ENCODE measurements around the gene WFDC1.

The WFDC1 gene

GRCh38 chr16:84294531-84295142 lies at the start of gene WFDC1:
WFDC1 (plus strand) TSS chr16:84294878; CDS start chr16:84294972, 94 bp downstream.
- H3K4me3 ChIP-seq, result peak within 1 kb of the TSS in 2 of 7 experiments; percentile 6 to 17
- H3K27ac ChIP-seq, result peak within 1 kb of the TSS in 2 of 21 experiments; percentile 8 to 34

- no peak overlapping the region for H3K27ac ChIP-seq
- H3K4me3 ChIP-seq, result no peak overlapping the region
These were observed 48.6 kb upstream of the WFDC1 start for GRCh38 chr16:84245956-84246678.

- Histone ChIP-seq H3K4me3 (no peak overlapping the region), H3K27ac (no peak overlapping the region)
These were observed 48.0 kb upstream of the WFDC1 start for GRCh38 chr16:84246679-84247077.

GRCh38 chr16:84247331-84247730 lies 47.3 kb upstream of the WFDC1 start:
- H3K27ac ChIP-seq, result no peak overlapping the region
- no peak overlapping the region for H3K4me3 ChIP-seq

- no peak overlapping the region for H3K27ac ChIP-seq
- no peak overlapping the region for H3K4me3 ChIP-seq
These were observed 46.8 kb upstream of the WFDC1 start for GRCh38 chr16:84247844-84248243.

- Histone ChIP-seq H3K27ac (no peak overlapping the region), H3K4me3 (no peak overlapping the region)
These were observed 42.5 kb upstream of the WFDC1 start for GRCh38 chr16:84252184-84252583.

GRCh38 chr16:84253173-84253572 lies 41.5 kb upstream of the WFDC1 start:
- Histone ChIP-seq H3K27ac (no peak overlapping the region), H3K4me3 (no peak overlapping the region)

GRCh38 chr16:84254062-84254461 lies 40.6 kb upstream of the WFDC1 start:
- Histone ChIP-seq H3K27ac (no peak overlapping the region), H3K4me3 (no peak overlapping the region)

- no peak overlapping the region for H3K4me3 ChIP-seq
- H3K27ac ChIP-seq, result no peak overlapping the region
These were observed 39.4 kb upstream of the WFDC1 start for GRCh38 chr16:84255050-84255810.

- Histone ChIP-seq H3K27ac (no peak overlapping the region), H3K4me3 (no peak overlapping the region)
These were observed 36.4 kb upstream of the WFDC1 start for GRCh38 chr16:84258266-84258665.

- no peak overlapping the region for H3K27ac ChIP-seq
- H3K4me3 ChIP-seq, result no peak overlapping the region
These were observed 35.0 kb upstream of the WFDC1 start for GRCh38 chr16:84259691-84260090.

GRCh38 chr16:84260766-84261554 lies 33.7 kb upstream of the WFDC1 start:
- Histone ChIP-seq H3K4me3 (no peak overlapping the region), H3K27ac (no peak overlapping the region)

- Histone ChIP-seq H3K27ac (no peak overlapping the region), H3K4me3 (no peak overlapping the region)
These were observed 32.6 kb upstream of the WFDC1 start for GRCh38 chr16:84262031-84262430.

GRCh38 chr16:84262939-84263338 lies 31.7 kb upstream of the WFDC1 start:
- Histone ChIP-seq H3K27ac (no peak overlapping the region), H3K4me3 (no peak overlapping the region)

- no peak overlapping the region for H3K4me3 ChIP-seq
These were observed 28.2 kb upstream of the WFDC1 start for GRCh38 chr16:84266451-84266850.

GRCh38 chr16:84267380-84267779 lies 27.3 kb upstream of the WFDC1 start:
- H3K4me3 ChIP-seq, result no peak overlapping the region
- no peak overlapping the region for H3K27ac ChIP-seq

More at GRCh38 chr16:84266451-84266850, 28.2 kb upstream of the WFDC1 start:
- H3K27ac ChIP-seq, result no peak overlapping the region

- H3K4me3 ChIP-seq, result no peak overlapping the region
- no peak overlapping the region for H3K27ac ChIP-seq
These were observed 26.2 kb upstream of the WFDC1 start for GRCh38 chr16:84268291-84269040.

GRCh38 chr16:84270071-84270470 lies 24.6 kb upstream of the WFDC1 start:
- no peak overlapping the region for H3K27ac ChIP-seq
- H3K4me3 ChIP-seq, result no peak overlapping the region

- H3K4me3 ChIP-seq, result no peak overlapping the region
- H3K27ac ChIP-seq, result no peak overlapping the region
These were observed 24.1 kb upstream of the WFDC1 start for GRCh38 chr16:84270531-84270930.
